Adipose tissue (tissue), 3 donors: ENCODE results near the gene RNASEL. TPM values are rescaled to one million over a fixed set of nuclear protein-coding genes. Genes with fewer than 3 reads are reported as not detected.
"Not testable (repeated sequence)": the region's sequence is repeated elsewhere in the genome, so short reads cannot be mapped to it uniquely, and the experiment has no call there.

Source experiments
- H3K27ac ChIP-seq: one replicate; pipeline ENCODE4 v1.5.1; 2013; ENCODE audit warnings: low read depth, low read length
- WGBS, 3 donors: extraction: QIAGEN DNeasy Blood & Tissue Kit; methylation state at CpG; one replicate each; pipeline ENCODE4 v1.1.7; 2013; 5-methylcytosine and 5-hydroxymethylcytosine counted together
- polyA plus RNA-seq, 3 donors: library from polyadenylated mRNA; stranded (reverse); fragments of 200-250 nt; gene quantifications; one replicate each; pipeline ENCODE4 v1.2.3, GENCODE V29; 2013
- donor health status: healthy with polysubstance abuse.
- donor health status: Bipolar disorder and iron deficiency.
- donor health status: healthy.

Gene RNASEL, protein sequence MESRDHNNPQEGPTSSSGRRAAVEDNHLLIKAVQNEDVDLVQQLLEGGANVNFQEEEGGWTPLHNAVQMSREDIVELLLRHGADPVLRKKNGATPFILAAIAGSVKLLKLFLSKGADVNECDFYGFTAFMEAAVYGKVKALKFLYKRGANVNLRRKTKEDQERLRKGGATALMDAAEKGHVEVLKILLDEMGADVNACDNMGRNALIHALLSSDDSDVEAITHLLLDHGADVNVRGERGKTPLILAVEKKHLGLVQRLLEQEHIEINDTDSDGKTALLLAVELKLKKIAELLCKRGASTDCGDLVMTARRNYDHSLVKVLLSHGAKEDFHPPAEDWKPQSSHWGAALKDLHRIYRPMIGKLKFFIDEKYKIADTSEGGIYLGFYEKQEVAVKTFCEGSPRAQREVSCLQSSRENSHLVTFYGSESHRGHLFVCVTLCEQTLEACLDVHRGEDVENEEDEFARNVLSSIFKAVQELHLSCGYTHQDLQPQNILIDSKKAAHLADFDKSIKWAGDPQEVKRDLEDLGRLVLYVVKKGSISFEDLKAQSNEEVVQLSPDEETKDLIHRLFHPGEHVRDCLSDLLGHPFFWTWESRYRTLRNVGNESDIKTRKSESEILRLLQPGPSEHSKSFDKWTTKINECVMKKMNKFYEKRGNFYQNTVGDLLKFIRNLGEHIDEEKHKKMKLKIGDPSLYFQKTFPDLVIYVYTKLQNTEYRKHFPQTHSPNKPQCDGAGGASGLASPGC
- 1 to 10 TPM; 2.0 to 6.1 (median 3.2) TPM for polyA plus RNA-seq

- WGBS, 3 donors: 1 to 4% (median 3%) methylated on average over 20 of the region's 20 CpGs
- peak within 1 kb of the TSS; percentile 60 for H3K27ac ChIP-seq
These were observed at the start of gene RNASEL for GRCh38 chr1:182588500-182589396. Gene RNASEL (minus strand): TSS chr1:182589256. CDS start chr1:182586806, 2,450 bp downstream.

DNA sequence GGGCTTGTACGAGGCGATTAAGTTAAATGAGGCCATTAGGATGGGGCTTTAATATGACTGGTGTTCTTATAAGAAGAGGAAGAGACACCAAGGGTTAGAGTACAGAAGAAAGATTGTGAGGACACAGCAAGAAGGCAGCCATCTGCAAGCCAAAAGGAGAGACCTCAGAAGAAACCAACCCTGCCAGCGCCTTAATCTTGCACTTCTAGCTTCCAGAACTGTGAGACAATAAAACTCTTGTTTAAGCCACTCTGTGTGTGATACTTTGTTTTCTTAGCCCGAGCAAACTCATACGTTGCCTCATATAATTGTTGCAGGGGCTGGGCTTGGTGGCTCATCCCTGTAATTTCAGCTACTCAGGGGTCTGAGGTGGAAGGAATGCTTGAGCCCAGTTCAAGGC, 48.7 kb upstream of the RNASEL start:
- no peak overlapping the region for H3K27ac ChIP-seq
- WGBS, 3 donors: 83 to 95% (median 93%) methylated on average over 5 of the region's 5 CpGs

DNA sequence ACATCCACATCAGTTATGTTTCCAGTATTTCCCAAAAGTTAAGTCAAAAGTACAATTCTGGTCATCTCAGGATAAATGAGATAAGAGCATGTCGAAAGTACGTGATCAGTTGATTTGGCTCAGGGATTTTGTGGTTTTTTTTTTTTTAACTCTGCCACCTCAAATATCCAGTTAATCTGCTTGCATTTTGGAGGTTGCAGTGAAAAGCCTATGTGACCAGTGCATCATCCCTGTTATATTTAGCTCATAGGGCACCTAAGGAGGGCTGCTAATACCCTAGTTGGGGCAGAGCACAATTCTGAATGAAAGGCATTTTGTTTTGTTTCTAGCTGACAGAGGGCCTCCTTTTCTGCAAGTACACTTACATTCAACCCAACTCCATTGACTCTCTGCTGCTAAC, 46.8 kb upstream of the RNASEL start:
- no peak overlapping the region for H3K27ac ChIP-seq
- 71 to 88% (median 72%) methylated on average over 2 of the region's 2 CpGs for WGBS, 3 donors

GRCh38 chr1:182634306-182635072, 45.4 kb upstream of the RNASEL start:
- no peak overlapping the region for H3K27ac ChIP-seq
- 87 to 97% (median 93%) methylated on average over 9 of the region's 9 CpGs for WGBS, 3 donors

DNA sequence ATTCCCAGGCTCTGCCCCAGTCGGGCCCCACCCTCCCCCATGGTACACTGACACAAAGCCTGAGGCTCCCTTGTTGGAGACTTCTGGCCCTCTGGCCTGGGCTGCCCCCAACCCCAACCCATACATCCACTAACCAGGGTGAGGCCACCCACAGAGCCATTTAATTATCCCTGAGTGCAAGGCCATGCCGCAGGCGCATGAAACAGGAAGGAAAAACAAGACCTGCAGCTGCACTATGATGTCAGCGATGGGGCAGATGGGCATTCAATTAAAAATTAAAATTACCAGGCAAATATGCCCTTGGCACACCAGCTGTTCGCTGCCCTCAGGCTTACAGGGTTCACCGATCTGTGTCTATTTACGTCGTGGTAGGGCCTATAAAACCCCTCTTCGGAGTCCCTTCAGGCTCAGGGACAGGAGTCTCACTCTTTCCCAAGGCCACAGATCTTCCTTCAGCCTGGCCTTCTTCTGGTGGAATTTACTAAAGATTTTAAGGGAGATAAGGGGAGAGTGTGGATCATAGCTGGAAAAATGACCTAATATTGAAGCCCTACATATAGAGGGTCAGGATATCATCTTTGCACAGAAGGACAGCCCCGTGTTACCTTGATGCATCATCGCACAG, 44.7 kb upstream of the RNASEL start:
- H3K27ac ChIP-seq: no peak overlapping the region
- WGBS, 3 donors: 76 to 79% (median 77%) methylated on average over 11 of the region's 11 CpGs

DNA sequence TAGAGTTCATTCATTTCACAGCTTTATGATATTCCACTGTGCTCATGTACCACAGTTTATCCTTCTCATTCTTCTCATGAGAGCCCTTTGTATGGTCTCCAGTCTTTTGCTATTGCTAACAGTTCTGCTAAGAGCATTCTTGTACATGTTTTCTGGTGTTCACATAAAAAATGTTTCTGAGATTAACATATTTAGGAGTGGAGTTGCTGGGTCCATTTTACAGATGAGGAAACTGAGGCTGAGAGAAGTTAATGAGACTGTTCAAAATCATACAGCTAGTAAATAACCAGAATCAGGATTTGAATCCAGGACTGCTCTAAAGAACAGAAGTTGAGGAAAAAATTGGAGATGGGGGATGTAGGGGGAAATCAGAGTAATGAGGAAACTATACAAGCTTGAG, 44.0 kb upstream of the RNASEL start:
- H3K27ac ChIP-seq: no peak overlapping the region

DNA sequence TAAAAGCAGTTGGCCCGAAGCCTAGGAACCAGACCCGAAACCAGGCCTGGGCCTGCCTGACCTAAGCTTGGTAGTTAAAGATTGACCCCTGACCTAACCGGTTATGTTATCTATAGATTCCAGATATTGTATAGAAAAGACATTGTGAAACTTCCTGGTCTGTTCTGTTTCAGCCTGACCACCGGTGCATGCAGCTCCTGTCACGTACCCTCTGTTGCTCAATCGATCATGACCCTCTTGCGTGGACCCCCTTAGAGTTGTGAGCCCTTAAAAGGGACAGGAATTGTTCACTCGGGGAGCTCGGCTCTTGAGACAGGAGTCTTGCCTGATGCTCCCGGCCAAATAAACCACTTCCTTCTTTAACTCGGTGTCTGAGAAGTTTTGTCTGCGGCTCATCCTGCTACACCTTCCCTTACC, 43.4 kb upstream of the RNASEL start:
- 38 to 57% (median 46%) methylated on average over 12 of the region's 12 CpGs for WGBS, 3 donors
- not testable (repeated sequence) for H3K27ac ChIP-seq

- H3K27ac ChIP-seq: no peak overlapping the region
- 55 to 88% (median 72%) methylated on average over 1 of the region's 1 CpG for WGBS, 3 donors
These were observed 42.9 kb upstream of the RNASEL start for GRCh38 chr1:182631954-182632353.

GRCh38 chr1:182631053-182631677, 42.1 kb upstream of the RNASEL start:
- H3K27ac ChIP-seq: no peak overlapping the region

- WGBS, 3 donors: 61 to 73% (median 65%) methylated on average over 1 of the region's 1 CpG
- no peak overlapping the region for H3K27ac ChIP-seq
These were observed 41.5 kb upstream of the RNASEL start for GRCh38 chr1:182630586-182630985.

DNA sequence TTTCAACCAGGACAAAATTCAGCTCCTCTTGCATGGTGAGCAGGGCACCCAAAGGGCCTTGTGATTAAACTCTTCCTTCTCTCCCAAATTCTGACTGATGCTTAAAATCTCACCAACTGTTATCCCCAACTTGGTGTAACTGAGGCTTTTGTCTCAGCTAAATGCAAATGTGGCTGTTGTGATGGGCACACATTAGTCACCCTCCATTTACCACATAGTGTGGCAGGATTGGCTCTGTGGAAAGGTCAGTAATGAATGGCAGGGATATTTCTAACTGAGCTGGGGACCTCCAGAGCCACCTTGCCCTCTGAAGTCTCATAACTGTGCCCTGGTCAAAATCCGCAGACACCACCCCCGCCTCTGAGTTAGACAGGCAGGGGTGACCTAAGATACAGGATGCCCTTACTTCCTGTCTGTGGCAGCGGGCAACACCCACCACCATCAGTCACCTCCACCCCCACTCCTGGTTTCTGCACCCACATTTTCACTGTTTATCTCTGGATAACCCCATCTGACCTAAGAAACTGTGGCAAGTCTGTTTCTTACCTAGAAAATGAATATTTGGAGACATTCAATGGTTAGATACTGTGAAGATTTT, 40.5 kb upstream of the RNASEL start:
- H3K27ac ChIP-seq: no peak overlapping the region
- WGBS, 3 donors: 47 to 91% (median 63%) methylated on average over 3 of the region's 3 CpGs

- WGBS, 3 donors: 49 to 70% (median 54%) methylated on average over 2 of the region's 2 CpGs
- H3K27ac ChIP-seq: no peak overlapping the region
These were observed 40.0 kb upstream of the RNASEL start for GRCh38 chr1:182629080-182629479.

DNA sequence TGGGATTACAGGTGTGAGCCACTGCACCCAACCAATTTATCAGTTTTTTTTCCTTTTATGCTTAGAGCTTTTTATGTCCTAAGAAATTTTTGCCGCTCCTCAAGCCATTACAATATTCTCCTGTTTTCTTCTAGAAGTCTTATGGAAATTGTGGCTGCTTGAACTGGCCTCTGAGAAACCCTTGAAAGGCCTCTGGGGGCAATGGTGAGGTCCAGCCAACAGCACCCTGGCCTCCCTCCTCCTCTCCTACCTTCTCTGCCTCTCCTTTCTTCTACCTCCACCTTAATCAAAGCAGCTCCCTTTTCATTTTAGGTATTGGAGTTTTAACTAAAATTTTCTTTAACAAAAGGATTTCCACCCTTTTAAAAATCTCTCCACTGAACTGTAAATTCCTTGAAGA, 39.6 kb upstream of the RNASEL start:
- WGBS, 3 donors: 98 to 100% (median 100%) methylated on average over 1 of the region's 1 CpG

DNA sequence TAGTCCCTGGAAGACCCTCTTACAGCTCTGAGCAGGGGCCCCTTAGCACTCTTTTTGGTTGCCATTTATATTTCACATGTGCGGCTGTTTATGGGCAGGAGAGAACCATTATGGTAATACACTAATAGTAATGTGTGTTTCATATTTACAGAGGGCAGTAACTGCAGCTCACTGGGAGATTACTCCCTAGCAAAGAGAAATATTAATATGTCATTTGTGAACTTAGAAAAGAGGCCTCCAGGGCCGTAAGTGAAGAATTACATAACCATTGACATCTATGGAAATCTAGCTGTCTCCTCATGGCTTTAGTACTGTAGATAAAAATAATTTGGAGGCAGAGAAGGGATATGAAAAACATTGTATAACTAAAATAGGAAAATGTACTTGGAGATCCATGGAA, 38.6 kb upstream of the RNASEL start:
- WGBS, 3 donors: 71 to 82% (median 79%) methylated on average over 2 of the region's 2 CpGs
- no peak overlapping the region for H3K27ac ChIP-seq

More for the DNA sequence above, 39.6 kb upstream of the RNASEL start:
- no peak overlapping the region for H3K27ac ChIP-seq

- no peak overlapping the region for H3K27ac ChIP-seq
These were observed 37.5 kb upstream of the RNASEL start for GRCh38 chr1:182626527-182626926.

DNA sequence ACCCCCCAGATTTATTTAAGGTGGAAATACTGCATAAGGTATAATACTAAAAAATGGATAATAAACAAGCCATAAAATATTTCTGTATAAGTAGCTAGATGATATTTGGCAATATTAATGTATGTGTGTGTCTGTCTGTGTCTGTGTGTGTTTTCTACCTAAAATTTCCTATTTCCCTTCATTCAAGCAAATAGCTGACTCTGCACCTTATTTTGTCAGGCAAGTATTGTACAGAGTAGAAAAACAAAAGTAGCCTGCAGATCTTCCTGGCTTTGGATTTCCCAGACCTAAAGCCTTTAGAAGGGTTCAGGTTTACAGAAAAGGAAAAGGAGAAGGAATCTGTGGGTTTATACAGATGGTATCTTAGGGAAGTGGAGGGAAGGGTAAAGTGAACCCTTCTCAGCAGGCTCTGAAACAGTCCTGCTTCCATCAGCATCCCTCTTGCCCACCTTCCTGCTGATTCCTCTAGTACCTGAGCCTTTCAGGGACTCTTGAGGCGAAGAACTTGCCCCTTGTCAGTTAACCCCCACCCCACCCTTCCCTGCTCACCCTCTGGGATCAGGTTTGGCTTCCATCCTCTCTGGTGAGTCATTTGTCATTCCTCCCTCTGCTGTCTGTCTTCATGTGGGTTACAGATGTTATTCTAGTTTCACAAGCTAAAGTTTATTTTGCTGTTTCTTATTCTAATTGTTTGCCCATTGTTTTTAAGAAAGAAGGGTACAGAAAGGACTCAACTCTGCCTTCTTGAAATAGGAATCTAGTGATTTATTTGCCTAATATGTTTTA, 36.9 kb upstream of the RNASEL start:
- no peak overlapping the region for H3K27ac ChIP-seq
- 40 to 71% (median 60%) methylated on average over 1 of the region's 1 CpG for WGBS, 3 donors

More at GRCh38 chr1:182626527-182626926, 37.5 kb upstream of the RNASEL start:
- WGBS, 3 donors: 56 to 93% (median 92%) methylated on average over 1 of the region's 1 CpG
